ENCODE measurements around the gene CABP5. TPM values are rescaled to one million over a fixed set of nuclear protein-coding genes. Genes with fewer than 3 reads are reported as not detected.

The CABP5 gene
- total and polyA plus RNA-seq, 2 experiments from 2014 or later: not detected

GRCh38 chr19:48053076-48053475, 9.2 kb upstream of the CABP5 start (continued):
- TF ChIP-seq ZNF462 (CRISPR knock-in tag; IDR thresholded peaks at IDR 0.05): no peak
- no peak for TF ChIP-seq EZH2phosphoT487 (IDR thresholded peaks at IDR 0.05; ENCODE audit: unreplicated experiment)
- TF ChIP-seq POLR2AphosphoS5 (IDR thresholded peaks at IDR 0.05; ENCODE audit: low read depth): no peak

- DNase-seq (ENCODE audit: low spot score): no peak
- no peaks in the 10 kb centered on the region for H3K79me2 ChIP-seq (replicated peaks; ENCODE audit: insufficient read depth)
- H3K27me3 Mint-ChIP-seq (ENCODE audit: insufficient read depth, low read depth, poor library complexity): peaks cover 12% of the 10 kb centered on the region
- H3K4me2 ChIP-seq: no peak overlapping the region
- no peaks in the 10 kb centered on the region for H3K36me3 ChIP-seq (ENCODE audit: insufficient read depth)
- H3K27me3 ChIP-seq (ENCODE audit: insufficient read depth): no peaks in the 10 kb centered on the region
- no peak overlapping the region for H3K27ac ChIP-seq (ENCODE audit: low read depth)
- H4K20me1 ChIP-seq (replicated peaks; ENCODE audit: insufficient read depth): no peaks in the 10 kb centered on the region
- no peak for ATAC-seq
- no peaks in the 10 kb centered on the region for H3K4me1 Mint-ChIP-seq
- H3K9me2 ChIP-seq (ENCODE audit: insufficient read depth): 0 out of 2 replicates have a peak, but pooled peaks cover 5% of the 10 kb centered on the region
- H3K4me1 ChIP-seq (ENCODE audit: insufficient read depth): no peaks in the 10 kb centered on the region
- no peak overlapping the region for H3K4me3 Mint-ChIP-seq
- H2AFZ ChIP-seq: no peak overlapping the region
- H3K36me3 Mint-ChIP-seq (ENCODE audit: low read depth): peaks cover 48% of the 10 kb centered on the region
- H3K9me3 Mint-ChIP-seq: peaks cover 35% of the 10 kb centered on the region
- H3K4me3 ChIP-seq: no peak overlapping the region
- no peak overlapping the region for H3K27ac Mint-ChIP-seq
- H3F3A ChIP-seq (replicated peaks; ENCODE audit: low read depth): no peaks in the 10 kb centered on the region
- no peak for TF ChIP-seq EZH2phosphoT487 (IDR thresholded peaks at IDR 0.05; ENCODE audit: unreplicated experiment)
- no peak for TF ChIP-seq NANOG (IDR thresholded peaks at IDR 0.05; ENCODE audit: borderline replicate concordance)
- no peak for TF ChIP-seq EZH2 (IDR thresholded peaks at IDR 0.05; ENCODE audit: low read depth, unreplicated experiment)
- no peak for TF ChIP-seq STAT1 (IDR thresholded peaks at IDR 0.05; ENCODE audit: unreplicated experiment)
- TF ChIP-seq ZNF462 (CRISPR knock-in tag; IDR thresholded peaks at IDR 0.05): no peak
- TF ChIP-seq JUNB (IDR thresholded peaks at IDR 0.05; ENCODE audit: unreplicated experiment): no peak
- TF ChIP-seq POLR2AphosphoS5 (IDR thresholded peaks at IDR 0.05; ENCODE audit: low read depth): no peak
- no peak for TF ChIP-seq CREB1 (CRISPR knock-in tag; IDR thresholded peaks at IDR 0.05; ENCODE audit: low read depth)
Observed at GRCh38 chr19:48051335-48052033, 7.6 kb upstream of the CABP5 start.

Data from GM23338 (cell line).